H9 (cell line): ENCODE measurements around the gene CMSS1. TPM values are rescaled to one million over a fixed set of nuclear protein-coding genes. Genes with fewer than 3 reads are reported as not detected.

Experiments
- DNase-seq: peaks from one replicate; pipeline ENCODE4 v3.0.0-alpha.2; 2017
- H2AFZ ChIP-seq: one replicate; pipeline ENCODE4 v1.6.1; 2013; ENCODE audit warnings: mild to moderate bottlenecking, low read length, control low read depth, moderate library complexity
- H2AK5ac ChIP-seq: 2 replicates; pipeline ENCODE4 v1.6.1; 2013; ENCODE audit warnings: low read length, control low read depth, mixed read lengths; ENCODE audit not compliant: insufficient read length
- H2BK120ac ChIP-seq: one replicate; pipeline ENCODE4 v1.6.1; 2013; ENCODE audit warnings: low read depth, mild to moderate bottlenecking, low read length, control low read depth, inconsistent platforms; ENCODE audit not compliant: poor library complexity, severe bottlenecking
- H2BK12ac ChIP-seq: 2 replicates; pipeline ENCODE4 v1.6.1; 2013; ENCODE audit warnings: low read length, control low read depth, mixed read lengths, low read depth; ENCODE audit not compliant: insufficient read length
- H2BK15ac ChIP-seq: 2 replicates; pipeline ENCODE4 v1.6.1; 2013; ENCODE audit warnings: low read depth, low read length, control low read depth
- H2BK20ac ChIP-seq: one replicate; pipeline ENCODE4 v1.6.1; 2013; ENCODE audit warnings: low read depth, mild to moderate bottlenecking, low read length, control low read depth, inconsistent platforms; ENCODE audit not compliant: poor library complexity, severe bottlenecking
- H2BK5ac ChIP-seq: 2 replicates; pipeline ENCODE4 v1.6.1; 2013; ENCODE audit warnings: low read length, control low read depth, mixed read lengths; ENCODE audit not compliant: insufficient read length
- H3K14ac ChIP-seq: 2 replicates; pipeline ENCODE4 v1.6.1; 2013; ENCODE audit warnings: low read length, control low read depth; ENCODE audit not compliant: insufficient read depth
- H3K18ac ChIP-seq: 2 replicates; pipeline ENCODE4 v1.6.1; 2013; ENCODE audit warnings: low read depth, mild to moderate bottlenecking, mixed read lengths, low read length, control low read depth; ENCODE audit not compliant: insufficient read length
- H3K23ac ChIP-seq: 2 replicates; pipeline ENCODE4 v1.6.1; 2013; ENCODE audit warnings: low read length, control low read depth, mixed read lengths, low read depth; ENCODE audit not compliant: insufficient read length
- H3K23me2 ChIP-seq: 2 replicates; pipeline ENCODE4 v1.6.1; 2013; ENCODE audit warnings: low read depth, mild to moderate bottlenecking, mixed read lengths, low read length, control low read depth; ENCODE audit not compliant: insufficient read length, poor library complexity, severe bottlenecking
- H3K27ac ChIP-seq: 2 replicates; pipeline ENCODE4 v1.5.1; 2013; ENCODE audit warnings: low read length, control low read depth, mixed read lengths, low read depth; ENCODE audit not compliant: insufficient read length
- H3K27me3 ChIP-seq: 2 replicates; pipeline ENCODE4 v1.6.1; 2013; ENCODE audit warnings: low read length, control low read depth, inconsistent platforms; ENCODE audit not compliant: insufficient read depth
- H3K4ac ChIP-seq: 2 replicates; pipeline ENCODE4 v1.6.1; 2013; ENCODE audit warnings: low read depth, mild to moderate bottlenecking, control low read depth, inconsistent platforms, low read length, moderate library complexity
- H3K4me1 ChIP-seq: 2 replicates; pipeline ENCODE4 v1.6.1; 2013; ENCODE audit warnings: low read length, control low read depth, inconsistent platforms; ENCODE audit not compliant: insufficient read depth
- H3K4me2 ChIP-seq: 2 replicates; pipeline ENCODE4 v1.6.1; 2013; ENCODE audit warnings: low read length, control low read depth, mixed read lengths; ENCODE audit not compliant: insufficient read length, insufficient read depth
- H3K56ac ChIP-seq: 2 replicates; pipeline ENCODE4 v1.6.1; 2013; ENCODE audit warnings: low read depth, mild to moderate bottlenecking, mixed read lengths, low read length, control low read depth; ENCODE audit not compliant: insufficient read length
- H3K79me1 ChIP-seq: 2 replicates; pipeline ENCODE4 v1.6.1; 2013; ENCODE audit warnings: low read depth, mild to moderate bottlenecking, moderate library complexity, low read length, control low read depth, inconsistent platforms; ENCODE audit not compliant: insufficient read depth, poor library complexity, severe bottlenecking
- H3K79me2 ChIP-seq: 2 replicates; pipeline ENCODE4 v1.6.1; 2013; ENCODE audit warnings: low read length, control low read depth, inconsistent platforms; ENCODE audit not compliant: insufficient read depth
- H3K9ac ChIP-seq: 2 replicates; pipeline ENCODE4 v1.6.1; 2013; ENCODE audit warnings: low read length, control low read depth, mixed read lengths; ENCODE audit not compliant: insufficient read length; ENCODE audit errors: extremely low read depth
- H3K9me3 ChIP-seq: one replicate; pipeline ENCODE4 v1.6.1; 2013; ENCODE audit warnings: low read depth, low read length, inconsistent platforms; ENCODE audit not compliant: control insufficient read depth
- H3T11ph ChIP-seq: one replicate; pipeline ENCODE4 v1.6.1; 2013; ENCODE audit warnings: mild to moderate bottlenecking, low read length, control low read depth, inconsistent platforms
- H4K20me1 ChIP-seq: one replicate; pipeline ENCODE4 v1.6.1; 2013; ENCODE audit not compliant: control insufficient read depth, insufficient read length, insufficient read depth
- H4K5ac ChIP-seq: 2 replicates; pipeline ENCODE4 v1.6.1; 2013; ENCODE audit warnings: low read depth, mild to moderate bottlenecking, mixed read lengths, low read length, control low read depth; ENCODE audit not compliant: insufficient read length
- H4K8ac ChIP-seq: replicated peaks from 2 replicates; pipeline ENCODE4 v1.6.1; 2013; ENCODE audit warnings: low read length, control low read depth, mixed read lengths, low read depth; ENCODE audit not compliant: insufficient read length
- H4K91ac ChIP-seq: 2 replicates; pipeline ENCODE4 v1.6.1; 2013; ENCODE audit warnings: low read depth, mild to moderate bottlenecking, moderate library complexity, mixed read lengths, low read length, control low read depth; ENCODE audit not compliant: insufficient read length
- H3K27ac Mint-ChIP-seq, 3 experiments: 2 replicates in 2 of 3; 3 replicates in 1 of 3; pipeline ENCODE4 v1.8.0; 2020 to 2021; ENCODE audit warnings: mixed read lengths in 3 of 3, mild to moderate bottlenecking in 1 of 3, moderate library complexity in 1 of 3
- H3K27me3 Mint-ChIP-seq: 2 replicates; pipeline ENCODE4 v1.8.0; 2021; ENCODE audit warnings: low read depth, mild to moderate bottlenecking, moderate library complexity, mixed read lengths
- H3K36me3 Mint-ChIP-seq, 3 experiments: 2 replicates in 2 of 3; 3 replicates in 1 of 3; pipeline ENCODE4 v1.8.0; 2020 to 2021; ENCODE audit warnings: low read depth in 3 of 3, mixed read lengths in 3 of 3; ENCODE audit not compliant: insufficient read depth in 1 of 3
- H3K4me1 Mint-ChIP-seq, 2 experiments: 2 replicates each; pipeline ENCODE4 v1.8.0; 2020; ENCODE audit warnings: mixed read lengths in 2 of 2
- H3K4me3 Mint-ChIP-seq, 2 experiments: 2 replicates in 1 of 2; 3 replicates in 1 of 2; pipeline ENCODE4 v1.8.0; 2020 to 2021; ENCODE audit warnings: mild to moderate bottlenecking in 2 of 2, mixed read lengths in 2 of 2, moderate library complexity in 1 of 2
- H3K9me3 Mint-ChIP-seq, 2 experiments: 2 replicates in 1 of 2; 3 replicates in 1 of 2; pipeline ENCODE4 v1.8.0; 2020; ENCODE audit warnings: mild to moderate bottlenecking in 2 of 2, mixed read lengths in 2 of 2, moderate library complexity in 1 of 2
- WGBS: extraction: QIAGEN DNeasy Blood & Tissue Kit; methylation state at CpG from one replicate; pipeline ENCODE4 v1.1.7; 2013; ENCODE audit warnings: missing lambda C conversion rate, low lambda C conversion rate, mixed read lengths; ENCODE audit not compliant: insufficient read length; ENCODE audit errors: extremely low coverage; 5-methylcytosine and 5-hydroxymethylcytosine counted together
- total RNA-seq: library from RNA; stranded (reverse); gene quantifications from 2 replicates; pipeline ENCODE4 v1.2.1, GENCODE V29; 2021
- TF ChIP-seq, protein P1 (sequence below): fragments of 200-600 bp; sonication (generic); conservative IDR thresholded peaks from 3 replicates; pipeline ENCODE4 v1.8.0; 2021; ENCODE audit warnings: antibody characterized with exemption, mild to moderate bottlenecking

The CMSS1 gene
- total RNA-seq, 1 experiment from 2014 or later, result 61.8 TPM

DNA sequence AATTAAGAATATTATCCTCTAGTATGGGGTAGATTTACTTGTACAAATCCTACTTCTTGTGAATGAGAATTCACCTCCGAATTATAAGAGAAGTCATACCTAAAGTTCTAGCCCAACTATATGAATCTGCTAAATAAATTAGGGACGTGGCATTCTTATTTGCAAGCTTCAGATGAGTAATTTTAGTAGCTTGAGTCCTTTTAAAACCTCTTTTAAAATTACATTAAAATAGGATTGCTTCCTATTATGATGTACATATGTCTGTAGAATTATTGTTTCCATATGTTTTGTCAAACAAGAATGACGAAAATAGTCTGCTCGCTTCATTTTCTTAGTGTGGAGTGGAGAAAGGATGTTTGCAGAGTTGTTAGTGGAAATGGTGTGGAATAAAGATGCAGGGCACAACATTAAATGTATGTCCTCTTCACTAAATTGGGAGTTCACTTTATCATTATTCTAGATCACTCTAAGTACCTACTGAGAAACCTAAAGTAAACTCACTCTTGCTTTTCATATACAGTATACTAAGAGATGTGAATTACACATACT, 59.4 kb downstream of the CMSS1 start:
- Histone ChIP-seq H3K23ac (no peak overlapping the region), H3K27me3 (peaks cover 21% of the 10 kb centered on the region), H2BK12ac (no peak overlapping the region), H3K56ac (no peak overlapping the region), H4K5ac (no peak overlapping the region), H3T11ph (no peak overlapping the region), H2BK20ac (no peak overlapping the region), H3K9me3 (no peaks in the 10 kb centered on the region), H2BK120ac (no peak overlapping the region), H3K79me2 (no peaks in the 10 kb centered on the region), H3K79me1 (no peaks in the 10 kb centered on the region), H3K23me2 (peaks cover 4% of the 10 kb centered on the region), H2BK5ac (no peak overlapping the region), H3K9ac (no peak overlapping the region), H3K4ac (no peak overlapping the region), H3K4me2 (no peak overlapping the region), H3K18ac (no peak overlapping the region), H4K91ac (no peak overlapping the region), H4K20me1 (no peaks in the 10 kb centered on the region), H3K27ac (no peak overlapping the region), H2BK15ac (no peak overlapping the region), H3K14ac (no peak overlapping the region), H3K4me1 (no peaks in the 10 kb centered on the region), H2AFZ (no peak overlapping the region), H4K8ac (no peak overlapping the region), H2AK5ac (no peak overlapping the region)
- DNase-seq, result no peak
- H3K4me1 Mint-ChIP-seq, result peaks cover 15 to 16% of the 10 kb centered on the region in 2 experiments
- H3K9me3 Mint-ChIP-seq, result no peaks in the 10 kb centered on the region
- no CpG with 5 or more reads among the region's 4 CpGs for WGBS
- peak overlapping the region in 1 of 2 experiments; percentile 74; a peak in 2 of 5 replicates for H3K4me3 Mint-ChIP-seq
- TF ChIP-seq, protein P1, sequence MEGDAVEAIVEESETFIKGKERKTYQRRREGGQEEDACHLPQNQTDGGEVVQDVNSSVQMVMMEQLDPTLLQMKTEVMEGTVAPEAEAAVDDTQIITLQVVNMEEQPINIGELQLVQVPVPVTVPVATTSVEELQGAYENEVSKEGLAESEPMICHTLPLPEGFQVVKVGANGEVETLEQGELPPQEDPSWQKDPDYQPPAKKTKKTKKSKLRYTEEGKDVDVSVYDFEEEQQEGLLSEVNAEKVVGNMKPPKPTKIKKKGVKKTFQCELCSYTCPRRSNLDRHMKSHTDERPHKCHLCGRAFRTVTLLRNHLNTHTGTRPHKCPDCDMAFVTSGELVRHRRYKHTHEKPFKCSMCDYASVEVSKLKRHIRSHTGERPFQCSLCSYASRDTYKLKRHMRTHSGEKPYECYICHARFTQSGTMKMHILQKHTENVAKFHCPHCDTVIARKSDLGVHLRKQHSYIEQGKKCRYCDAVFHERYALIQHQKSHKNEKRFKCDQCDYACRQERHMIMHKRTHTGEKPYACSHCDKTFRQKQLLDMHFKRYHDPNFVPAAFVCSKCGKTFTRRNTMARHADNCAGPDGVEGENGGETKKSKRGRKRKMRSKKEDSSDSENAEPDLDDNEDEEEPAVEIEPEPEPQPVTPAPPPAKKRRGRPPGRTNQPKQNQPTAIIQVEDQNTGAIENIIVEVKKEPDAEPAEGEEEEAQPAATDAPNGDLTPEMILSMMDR, result no peak
- peaks cover 79% of the 10 kb centered on the region for H3K27me3 Mint-ChIP-seq
- no peaks in the 10 kb centered on the region for H3K36me3 Mint-ChIP-seq
- no peak overlapping the region for H3K27ac Mint-ChIP-seq
